IMR-90 (cell line): ENCODE measurements around the gene CTPS1. TPM values are rescaled to one million over a fixed set of nuclear protein-coding genes. Genes with fewer than 3 reads are reported as not detected.

Experiments
- ATAC-seq: fragments of 200-7000 bp; cut with Tn5 transposase; 2 replicates; pipeline ENCODE4 v1.9.1; 2020; ENCODE audit warnings: low read depth, mild to moderate bottlenecking, moderate library complexity
- BruUV-seq: library from RNA; stranded (reverse); fragments of 400-500 nt; replicated peaks from 2 replicates; lab custom pipeline; 2021; lab: Mats Ljungman, UMichigan
- CTCF ChIA-PET: fragments of 300-600 bp; formaldehyde crosslinking; extraction: SDS; loops from one replicate; lab custom pipeline; 2021; ENCODE audit warnings: antibody characterized with exemption; lab: Yijun Ruan, JAX
- POLR2A ChIA-PET: fragments of 300-600 bp; sonication (Branson Sonifier 250); formaldehyde crosslinking; loops from one replicate; lab custom pipeline; 2022; ENCODE audit warnings: antibody characterized with exemption; ENCODE audit not compliant: unreplicated experiment; lab: Charles Lee
- DNase-seq: peaks from one replicate; pipeline ENCODE4 v3.0.0; 2013
- H2AFZ ChIP-seq: replicated peaks from 2 replicates; pipeline ENCODE3; 2013; ENCODE audit warnings: low read length, mild to moderate bottlenecking; ENCODE audit not compliant: poor library complexity
- H2AK5ac ChIP-seq: 2 replicates; pipeline ENCODE4 v1.6.1; 2013; ENCODE audit warnings: low read depth, low read length, inconsistent platforms
- H2AK9ac ChIP-seq: replicated peaks from 2 replicates; pipeline ENCODE3; 2013; ENCODE audit warnings: mild to moderate bottlenecking, low read depth, low read length, moderate library complexity; ENCODE audit not compliant: poor library complexity
- H2BK120ac ChIP-seq: 2 replicates; pipeline ENCODE4 v1.6.1; 2013; ENCODE audit warnings: low read depth, low read length, inconsistent platforms
- H2BK15ac ChIP-seq: 3 replicates; pipeline ENCODE4 v1.6.1; 2013; ENCODE audit warnings: low read depth, low read length, inconsistent platforms
- H2BK20ac ChIP-seq: 2 replicates; pipeline ENCODE4 v1.6.1; 2013; ENCODE audit warnings: low read depth, mild to moderate bottlenecking, inconsistent platforms, low read length, moderate library complexity
- H2BK5ac ChIP-seq: 2 replicates; pipeline ENCODE4 v1.6.1; 2013; ENCODE audit warnings: mild to moderate bottlenecking, low read depth, low read length, inconsistent platforms; ENCODE audit not compliant: poor library complexity, severe bottlenecking
- H3K14ac ChIP-seq: replicated peaks from 2 replicates; pipeline ENCODE4 v1.6.1; 2013; ENCODE audit warnings: low read depth, low read length, inconsistent platforms
- H3K18ac ChIP-seq: 2 replicates; pipeline ENCODE4 v1.6.1; 2013; ENCODE audit warnings: low read depth, low read length, control low read depth
- H3K23ac ChIP-seq: 2 replicates; pipeline ENCODE4 v1.6.1; 2013; ENCODE audit warnings: low read depth, low read length, inconsistent platforms
- H3K27ac ChIP-seq: 2 replicates; pipeline ENCODE4 v1.5.1; 2013; ENCODE audit warnings: mild to moderate bottlenecking, control low read depth, low read length; ENCODE audit not compliant: insufficient read depth
- H3K27me3 ChIP-seq: 2 replicates; pipeline ENCODE4 v1.6.1; 2013; ENCODE audit warnings: low read length; ENCODE audit not compliant: control insufficient read depth, insufficient read depth
- H3K36me3 ChIP-seq: 2 replicates; pipeline ENCODE4 v1.6.1; 2013; ENCODE audit warnings: low read length, mixed read lengths; ENCODE audit not compliant: control insufficient read depth, insufficient read depth
- H3K4ac ChIP-seq: 2 replicates; pipeline ENCODE4 v1.6.1; 2013; ENCODE audit warnings: low read depth, low read length, inconsistent platforms
- H3K4me1 ChIP-seq: 2 replicates; pipeline ENCODE4 v1.6.1; 2013; ENCODE audit warnings: low read length, mixed read lengths; ENCODE audit not compliant: control insufficient read depth, insufficient read depth
- H3K4me2 ChIP-seq: 2 replicates; pipeline ENCODE4 v1.6.1; 2013; ENCODE audit warnings: low read depth, mild to moderate bottlenecking, control low read depth, low read length, moderate library complexity
- H3K4me3 ChIP-seq: 2 replicates; pipeline ENCODE4 v1.5.1; 2013; ENCODE audit warnings: low read depth, mild to moderate bottlenecking, control low read depth, low read length, moderate library complexity; ENCODE audit not compliant: insufficient read depth
- H3K56ac ChIP-seq: 2 replicates; pipeline ENCODE4 v1.6.1; 2013; ENCODE audit warnings: low read length, inconsistent platforms; ENCODE audit not compliant: insufficient read depth; ENCODE audit errors: extremely low read depth
- H3K79me1 ChIP-seq, 2 experiments: 2 replicates each; pipeline ENCODE4 v1.6.1; 2013; ENCODE audit warnings: low read length in 2 of 2, inconsistent platforms in 1 of 2, low read depth in 1 of 2
- H3K9ac ChIP-seq: 2 replicates; pipeline ENCODE4 v1.6.1; 2013; ENCODE audit warnings: low read depth, low read length, control low read depth
- H3K9me1 ChIP-seq: 2 replicates; pipeline ENCODE4 v1.6.1; 2013; ENCODE audit warnings: low read length, inconsistent platforms; ENCODE audit not compliant: insufficient read depth
- H3K9me3 ChIP-seq: 2 replicates; pipeline ENCODE4 v1.6.1; 2013; ENCODE audit warnings: low read length; ENCODE audit not compliant: control insufficient read depth, insufficient read depth
- H4K20me1 ChIP-seq: 2 replicates; pipeline ENCODE4 v1.6.1; 2013; ENCODE audit warnings: low read length, inconsistent platforms; ENCODE audit not compliant: insufficient read depth
- H4K5ac ChIP-seq: 2 replicates; pipeline ENCODE4 v1.6.1; 2013; ENCODE audit warnings: mild to moderate bottlenecking, low read depth, low read length, control low read depth
- H4K8ac ChIP-seq, 2 experiments: 2 replicates each; pipeline ENCODE4 v1.6.1; 2013; ENCODE audit warnings: low read depth in 2 of 2, low read length in 2 of 2, control low read depth in 1 of 2, inconsistent platforms in 1 of 2
- H4K91ac ChIP-seq: 2 replicates; pipeline ENCODE4 v1.6.1; 2013; ENCODE audit warnings: low read depth, low read length, inconsistent platforms; ENCODE audit not compliant: insufficient read depth
- BHLHE40 ChIP-seq: fragments of 150-350 bp; IDR thresholded peaks from 2 replicates; pipeline ENCODE4 v1.6.1; 2016; ENCODE audit warnings: mild to moderate bottlenecking, low read depth, low read length
- CEBPB ChIP-seq: IDR thresholded peaks from 2 replicates; pipeline ENCODE4 v1.6.1; 2012; ENCODE audit warnings: low read depth, low read length, improper control_type of control experiment
- CHD1 ChIP-seq: IDR thresholded peaks from 2 replicates; pipeline ENCODE4 v1.6.1; 2012; ENCODE audit warnings: low read depth, low read length, improper control_type of control experiment
- FOS ChIP-seq: fragments of 150-350 bp; IDR thresholded peaks from 2 replicates; pipeline ENCODE4 v1.6.1; 2016; ENCODE audit warnings: low read depth, low read length
- MAFK ChIP-seq: IDR thresholded peaks from 2 replicates; pipeline ENCODE4 v1.6.1; 2012; ENCODE audit warnings: low read depth, low read length, improper control_type of control experiment
- MAZ ChIP-seq: IDR thresholded peaks from 2 replicates; pipeline ENCODE4 v1.6.1; 2012; ENCODE audit warnings: low read depth, mild to moderate bottlenecking, low read length, improper control_type of control experiment, moderate library complexity, borderline replicate concordance
- NFE2L2 ChIP-seq: fragments of 150-350 bp; IDR thresholded peaks from 2 replicates; pipeline ENCODE4 v1.6.1; 2016; ENCODE audit warnings: low read depth, mild to moderate bottlenecking, low read length
- POLR2A ChIP-seq: IDR thresholded peaks from 2 replicates; pipeline ENCODE4 v1.6.1; 2012; ENCODE audit warnings: mild to moderate bottlenecking, low read depth, low read length
- RAD21 ChIP-seq: IDR thresholded peaks from 2 replicates; pipeline ENCODE4 v1.6.1; 2012; ENCODE audit warnings: low read length, improper control_type of control experiment
- RCOR1 ChIP-seq: IDR thresholded peaks from 2 replicates; pipeline ENCODE4 v1.6.1; 2012; ENCODE audit warnings: mild to moderate bottlenecking, low read length, improper control_type of control experiment; ENCODE audit not compliant: insufficient replicate concordance
- RFX5 ChIP-seq: IDR thresholded peaks from 2 replicates; pipeline ENCODE4 v1.8.0; 2012; ENCODE audit warnings: low read depth, mild to moderate bottlenecking, low read length, moderate library complexity
- SMC3 ChIP-seq: fragments of 150-350 bp; IDR thresholded peaks from 2 replicates; pipeline ENCODE4 v1.6.1; 2016; ENCODE audit warnings: low read depth, mild to moderate bottlenecking, antibody characterized with exemption, low read length, moderate library complexity
- WGBS, 2 experiments: methylation state at CpG; one replicate each; pipeline versions ENCODE4 v1.1.5 to v1.1.7; 2013; ENCODE audit warnings: missing lambda C conversion rate in 2 of 2; ENCODE audit not compliant: insufficient read length in 1 of 2; ENCODE audit errors: extremely low coverage in 2 of 2; 5-methylcytosine and 5-hydroxymethylcytosine counted together
- dilution Hi-C: fragments of 300-500 bp; cut with HindIII; formaldehyde crosslinking; loops from one replicate; pipeline ENCODE4 v1.14.3; 2018; ENCODE audit warnings: low sequenced_read_pairs; ENCODE audit not compliant: unreplicated experiment
- in situ Hi-C: fragments of 300-500 bp; cut with MboI; formaldehyde crosslinking; loops from 3 replicates; pipeline ENCODE4 v1.14.3; 2019; ENCODE audit warnings: low sequenced_read_pairs, inconsistent platforms, mixed read lengths
- intact Hi-C: fragments of 100-400 bp; cut with micrococcal nuclease; formaldehyde crosslinking; loops from 2 replicates; pipeline ENCODE4 v1.10.0; 2022
- polyA plus RNA-seq, 3 experiments: library from polyadenylated mRNA; depleted of rRNA; stranded (reverse); fragments of >200 nt; gene quantifications; 2 replicates each; pipeline ENCODE4 v1.2.3, GENCODE V29; 2012; ENCODE audit warnings: low replicate concordance in 1 of 3
- total RNA-seq: library from RNA; depleted of rRNA; stranded (reverse); fragments of >200 nt; gene quantifications from 2 replicates; pipeline ENCODE4 v1.2.3, GENCODE V29; 2012
- TF ChIP-seq, protein P1 (sequence below): conservative IDR thresholded peaks from 2 replicates; pipeline ENCODE4 v1.5.1; 2012; ENCODE audit warnings: mild to moderate bottlenecking, low read depth, low read length, improper control_type of control experiment
- TF ChIP-seq, protein P2 (sequence below): fragments of 150-350 bp; IDR thresholded peaks from 2 replicates; pipeline ENCODE4 v1.6.1; 2016; ENCODE audit warnings: low read depth, mild to moderate bottlenecking, low read length, moderate library complexity, borderline replicate concordance
- TF ChIP-seq, protein P3 (sequence below): fragments of 150-350 bp; IDR thresholded peaks from 2 replicates; pipeline ENCODE4 v1.6.1; 2017; ENCODE audit warnings: mild to moderate bottlenecking, antibody characterized with exemption, low read length, low read depth

The CTPS1 gene
- total and polyA plus RNA-seq, 2 of the 4 experiments (the other 2 are of a cell fraction) = 40.4 to 41.0 TPM

DNA sequence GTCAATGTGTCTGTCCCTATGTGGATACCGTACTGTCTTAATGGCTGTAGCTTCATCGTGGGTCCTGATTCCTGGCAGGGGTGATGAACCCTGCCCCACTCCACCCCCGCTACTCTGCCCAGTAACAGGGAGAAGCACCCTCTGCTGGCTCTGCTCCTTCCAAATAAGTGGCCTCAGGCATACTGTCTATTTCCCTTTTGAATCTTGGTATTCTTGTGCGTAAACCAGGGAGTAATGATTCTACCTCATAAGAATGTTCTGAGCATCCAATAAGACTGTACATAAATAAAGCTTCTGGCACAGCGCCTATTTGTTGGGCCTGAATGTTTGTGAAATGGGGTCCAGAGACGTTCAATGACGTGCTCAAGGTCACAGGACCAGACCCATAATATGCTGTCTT lies 35.2 kb upstream of the CTPS1 start:
- intact Hi-C loops = no loop called here
- H2AK5ac ChIP-seq = peak overlapping the region; percentile 46; the same call in 1 of the 2 replicates
- peak overlapping the region; percentile 82 for H3K18ac ChIP-seq
- BruUV-seq = no TSS peak
- peak overlapping the region; percentile 81 for H4K5ac ChIP-seq
- dilution Hi-C loops = no loop called here
- ChIA-PET CTCF (interaction anchor here (0.6 to 1.5 kb wide), 4 partner anchors 8 to 85 kb away, joined by 3 to 6 read pairs (median 4); partner anchors contain the start of gene CITED4), POLR2A (interaction anchor here (0.6 to 1.6 kb wide), 2 partner anchors 19 to 82 kb away, joined by 3 to 4 read pairs; partner anchors contain the start of gene CITED4)
- ATAC-seq = peak; percentile 83
- H2BK20ac ChIP-seq = peak overlapping the region; percentile 40; the same call in 1 of the 2 replicates
- peak overlapping the region; percentile 13; the same call in 1 of the 2 replicates for H3K4ac ChIP-seq
- H4K20me1 ChIP-seq = no peaks in the 10 kb centered on the region
- WGBS, 2 experiments = no CpG with 5 or more reads among the region's 7 CpGs
- H3K56ac ChIP-seq = no peak overlapping the region
- H3K27me3 ChIP-seq = no peaks in the 10 kb centered on the region
- peaks cover 8% of the 10 kb centered on the region for H3K4me1 ChIP-seq
- peak overlapping the region in 1 of 2 experiments; percentile 80; a peak in 2 of 4 replicates for H4K8ac ChIP-seq
- in situ Hi-C loops = no loop called here
- peak overlapping the region; percentile 83; the same call in 1 of the 2 replicates for H2BK120ac ChIP-seq
- H3K36me3 ChIP-seq = no peaks in the 10 kb centered on the region
- H3K14ac ChIP-seq = peak overlapping the region; percentile 74
- H2AK9ac ChIP-seq = no peak overlapping the region
- DNase-seq = peak; percentile 92
- H3K4me2 ChIP-seq = peak overlapping the region; percentile 67
- H3K4me3 ChIP-seq = no peak overlapping the region
- H3K27ac ChIP-seq = peak overlapping the region; percentile 95
- peaks cover 5% of the 10 kb centered on the region; the same call in 1 of the 2 replicates for H3K9me3 ChIP-seq
- peak overlapping the region; percentile 59 for H2AFZ ChIP-seq
- 0 out of 3 replicates have a peak overlapping the region, but pooled peaks have one; percentile 1 for H2BK15ac ChIP-seq
- no peak overlapping the region for H3K9ac ChIP-seq
- H3K9me1 ChIP-seq = 0 out of 2 replicates have a peak, but pooled peaks cover 6% of the 10 kb centered on the region
- 0 out of 2 replicates have a peak overlapping the region, but pooled peaks have one; percentile 20 for H4K91ac ChIP-seq
- no peak overlapping the region for H3K23ac ChIP-seq
- H3K79me1 ChIP-seq = no peaks in the 10 kb centered on the region
- peak overlapping the region; percentile 85 for H2BK5ac ChIP-seq
- TF ChIP-seq RCOR1 (no peak), RFX5 (peak; percentile 91), BHLHE40 (no peak), CEBPB (peak; percentile 13; the same call in 1 of the 2 replicates), MAFK (no peak), MAZ (peak; percentile 16; the same call in 1 of the 2 replicates), SMC3 (0 out of 2 replicates have a peak, but pooled peaks have one; percentile 13), CHD1 (no peak), RAD21 (peak; percentile 3; the same call in 1 of the 2 replicates), POLR2A (no peak), FOS (no peak), NFE2L2 (no peak)
- TF ChIP-seq, protein P1, sequence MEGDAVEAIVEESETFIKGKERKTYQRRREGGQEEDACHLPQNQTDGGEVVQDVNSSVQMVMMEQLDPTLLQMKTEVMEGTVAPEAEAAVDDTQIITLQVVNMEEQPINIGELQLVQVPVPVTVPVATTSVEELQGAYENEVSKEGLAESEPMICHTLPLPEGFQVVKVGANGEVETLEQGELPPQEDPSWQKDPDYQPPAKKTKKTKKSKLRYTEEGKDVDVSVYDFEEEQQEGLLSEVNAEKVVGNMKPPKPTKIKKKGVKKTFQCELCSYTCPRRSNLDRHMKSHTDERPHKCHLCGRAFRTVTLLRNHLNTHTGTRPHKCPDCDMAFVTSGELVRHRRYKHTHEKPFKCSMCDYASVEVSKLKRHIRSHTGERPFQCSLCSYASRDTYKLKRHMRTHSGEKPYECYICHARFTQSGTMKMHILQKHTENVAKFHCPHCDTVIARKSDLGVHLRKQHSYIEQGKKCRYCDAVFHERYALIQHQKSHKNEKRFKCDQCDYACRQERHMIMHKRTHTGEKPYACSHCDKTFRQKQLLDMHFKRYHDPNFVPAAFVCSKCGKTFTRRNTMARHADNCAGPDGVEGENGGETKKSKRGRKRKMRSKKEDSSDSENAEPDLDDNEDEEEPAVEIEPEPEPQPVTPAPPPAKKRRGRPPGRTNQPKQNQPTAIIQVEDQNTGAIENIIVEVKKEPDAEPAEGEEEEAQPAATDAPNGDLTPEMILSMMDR = peak; percentile 32; the same call in 1 of the 2 replicates
- TF ChIP-seq, protein P2, sequence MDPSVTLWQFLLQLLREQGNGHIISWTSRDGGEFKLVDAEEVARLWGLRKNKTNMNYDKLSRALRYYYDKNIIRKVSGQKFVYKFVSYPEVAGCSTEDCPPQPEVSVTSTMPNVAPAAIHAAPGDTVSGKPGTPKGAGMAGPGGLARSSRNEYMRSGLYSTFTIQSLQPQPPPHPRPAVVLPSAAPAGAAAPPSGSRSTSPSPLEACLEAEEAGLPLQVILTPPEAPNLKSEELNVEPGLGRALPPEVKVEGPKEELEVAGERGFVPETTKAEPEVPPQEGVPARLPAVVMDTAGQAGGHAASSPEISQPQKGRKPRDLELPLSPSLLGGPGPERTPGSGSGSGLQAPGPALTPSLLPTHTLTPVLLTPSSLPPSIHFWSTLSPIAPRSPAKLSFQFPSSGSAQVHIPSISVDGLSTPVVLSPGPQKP = no peak
- TF ChIP-seq, protein P3, sequence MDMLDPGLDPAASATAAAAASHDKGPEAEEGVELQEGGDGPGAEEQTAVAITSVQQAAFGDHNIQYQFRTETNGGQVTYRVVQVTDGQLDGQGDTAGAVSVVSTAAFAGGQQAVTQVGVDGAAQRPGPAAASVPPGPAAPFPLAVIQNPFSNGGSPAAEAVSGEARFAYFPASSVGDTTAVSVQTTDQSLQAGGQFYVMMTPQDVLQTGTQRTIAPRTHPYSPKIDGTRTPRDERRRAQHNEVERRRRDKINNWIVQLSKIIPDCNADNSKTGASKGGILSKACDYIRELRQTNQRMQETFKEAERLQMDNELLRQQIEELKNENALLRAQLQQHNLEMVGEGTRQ = no peak
